Renal pelvis (tissue), 4 donors: ENCODE results near the gene PODXL. TPM values are rescaled to one million over a fixed set of nuclear protein-coding genes. Genes with fewer than 3 reads are reported as not detected.
A peak's percentile ranks its signal among the peaks of the same experiment; 100 is the strongest.

ENCODE experiments used
- DNase-seq: peaks from one replicate; pipeline ENCODE4 v3.0.0-alpha.2; 2013
- polyA plus RNA-seq, 3 donors: library from polyadenylated mRNA; unstranded; fragments of 120-200 nt; gene quantifications; one replicate each; pipeline ENCODE4 v1.2.1, GENCODE V29; 2013; ENCODE audit not compliant: insufficient read length in 3 of 3

PODXL gene
- polyA plus RNA-seq, 3 donors = 697 to 819 (median 738) TPM

DNA sequence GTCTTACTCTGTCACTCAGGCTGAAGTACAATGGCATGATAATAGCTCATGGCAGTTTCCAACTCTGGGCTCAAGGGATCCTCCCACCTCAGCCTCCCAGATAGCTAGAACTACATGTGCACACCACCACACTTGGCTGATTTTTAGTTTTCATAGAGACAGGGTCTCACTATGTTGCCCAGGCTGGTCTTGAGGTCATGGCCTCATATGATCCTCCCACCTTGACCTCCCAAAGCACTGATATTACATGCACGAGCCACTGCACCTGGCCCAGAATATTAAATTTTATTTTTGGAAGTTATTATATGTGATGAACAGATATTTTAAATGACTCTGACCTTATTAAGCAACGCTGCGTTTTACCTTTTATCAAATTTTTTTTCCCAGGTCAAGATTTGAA is 94.4 kb downstream of the PODXL start:
- no peak for DNase-seq

DNA sequence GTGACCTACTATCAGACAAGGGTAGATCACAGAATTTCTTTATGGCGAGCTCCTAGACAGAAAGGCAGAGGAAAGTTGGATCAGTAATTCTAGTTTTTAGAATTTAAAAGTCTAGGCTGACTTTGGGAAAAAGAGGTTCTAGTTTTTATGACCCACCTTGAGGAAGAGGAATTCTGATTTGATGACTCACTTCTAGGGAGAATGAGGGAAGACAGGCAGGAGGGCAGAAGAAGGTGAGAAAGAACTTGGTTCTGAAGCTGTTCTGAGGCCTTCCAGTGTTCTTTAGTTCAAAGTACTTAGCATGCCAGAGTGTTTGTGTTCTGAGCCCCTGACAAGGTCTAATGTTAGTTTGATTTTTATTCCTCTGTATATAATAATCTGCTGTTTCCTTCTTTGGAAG is 97.2 kb downstream of the PODXL start:
- DNase-seq = no peak

DNA sequence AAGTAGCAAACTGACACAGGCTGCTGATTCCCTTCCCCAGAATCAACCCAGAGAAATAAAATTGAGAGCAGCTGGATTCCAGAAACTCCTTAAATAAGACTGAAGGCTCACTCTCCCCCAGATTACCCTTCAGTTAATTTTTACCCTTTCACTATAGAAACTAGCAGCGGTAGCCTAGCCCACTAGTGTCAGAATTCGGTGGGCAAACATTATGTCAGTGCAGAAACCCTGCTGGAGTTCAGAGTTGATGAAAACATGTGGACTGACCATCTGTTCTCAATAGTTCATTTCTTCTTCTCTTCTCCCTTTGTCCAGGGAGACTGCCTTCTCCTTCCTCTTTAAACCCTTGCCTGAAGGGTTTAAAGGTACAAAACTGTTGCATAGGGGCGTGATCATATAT is 100.1 kb downstream of the PODXL start:
- DNase-seq = no peak

DNA sequence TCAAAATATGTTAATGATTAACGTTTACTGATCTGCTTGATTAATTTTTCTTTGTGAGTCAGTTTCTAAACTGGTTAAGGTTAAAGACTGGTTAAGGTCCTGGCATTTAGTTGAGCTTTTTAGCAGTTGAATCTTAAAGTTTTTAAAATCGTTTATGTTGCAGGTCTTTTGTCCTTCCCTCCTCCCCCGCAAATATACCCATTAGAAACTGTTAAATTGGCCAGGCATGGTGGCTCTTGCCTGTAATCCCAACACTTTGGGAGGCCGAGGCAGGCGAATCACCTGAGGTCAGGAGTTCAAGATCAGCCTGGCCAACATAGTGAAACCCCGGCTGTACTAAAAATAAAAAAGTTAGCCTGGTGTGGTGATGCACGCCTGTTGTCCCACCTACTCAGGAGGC is 100.9 kb downstream of the PODXL start:
- DNase-seq = no peak

DNA sequence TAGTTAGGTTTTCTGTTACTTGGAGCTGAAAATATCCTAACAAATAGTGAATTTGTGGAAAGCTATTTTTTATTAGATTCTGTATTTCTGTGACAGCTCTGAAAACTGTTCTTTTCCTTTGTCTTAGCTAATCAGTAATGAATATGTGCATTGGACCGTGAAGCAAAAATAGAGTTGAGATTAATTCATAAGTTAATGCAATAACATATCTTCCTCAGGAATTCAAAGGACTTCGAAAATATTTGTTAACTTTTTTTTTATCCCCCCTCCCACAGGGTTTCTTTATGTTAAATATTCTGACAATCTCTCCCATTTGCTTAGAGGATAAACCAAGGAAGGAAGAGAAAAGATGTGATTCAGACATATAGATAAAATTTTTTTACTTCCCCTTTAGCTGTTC is 101.4 kb downstream of the PODXL start:
- DNase-seq = peak; percentile 3

DNA sequence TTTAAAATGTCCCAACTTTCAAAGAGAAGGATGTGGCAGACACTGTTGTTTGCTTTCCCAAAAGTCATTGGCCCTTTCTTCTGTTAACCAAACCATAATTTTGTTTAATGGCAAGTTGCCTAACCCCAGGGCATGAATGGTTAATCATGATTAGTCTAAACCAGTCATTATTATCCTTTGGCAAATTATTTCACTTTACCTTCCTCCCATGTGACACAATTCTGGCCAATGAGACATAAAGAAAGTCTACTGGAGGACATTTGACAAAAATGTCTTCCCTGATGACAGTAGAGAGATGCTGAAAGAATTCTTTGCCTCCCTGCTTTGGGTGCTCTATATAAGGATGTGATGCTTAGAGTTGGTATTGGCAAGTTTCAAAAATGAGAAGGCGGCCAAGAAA is 101.9 kb downstream of the PODXL start:
- DNase-seq = no peak

Other genes starting within 250 kb of the PODXL start
- 10 to 100 TPM; 33.4 to 42.9 (median 38.0) TPM for gene MKLN1, start 228.8 kb downstream of the PODXL start, polyA plus RNA-seq